Lung microvascular endothelial cell (primary cell): ENCODE results near the gene TIMP4. TPM values are rescaled to one million over a fixed set of nuclear protein-coding genes. Genes with fewer than 3 reads are reported as not detected.

Source experiments
- DNase-seq, 2 donors: peaks; one replicate each; pipeline versions ENCODE4 v3.0.0 to v3.0.0-alpha.2; 2010; ENCODE audit warnings: low read depth in 2 of 2
- total RNA-seq: library from RNA; depleted of rRNA; stranded (reverse); fragments of >200 nt; gene quantifications from 2 replicates; pipeline ENCODE4 v1.2.1, GENCODE V29; 2014

The TIMP4 gene
- total RNA-seq, 1 donor from 2014 or later, result 0.40 TPM

GRCh38 chr3:12185172-12185710 is 26.5 kb upstream of the TIMP4 start:
- no peak for DNase-seq

- no peak for DNase-seq
These were observed 25.8 kb upstream of the TIMP4 start for GRCh38 chr3:12184541-12184940.

- no peak for DNase-seq
These were observed 24.2 kb upstream of the TIMP4 start for GRCh38 chr3:12182687-12183441.

DNA sequence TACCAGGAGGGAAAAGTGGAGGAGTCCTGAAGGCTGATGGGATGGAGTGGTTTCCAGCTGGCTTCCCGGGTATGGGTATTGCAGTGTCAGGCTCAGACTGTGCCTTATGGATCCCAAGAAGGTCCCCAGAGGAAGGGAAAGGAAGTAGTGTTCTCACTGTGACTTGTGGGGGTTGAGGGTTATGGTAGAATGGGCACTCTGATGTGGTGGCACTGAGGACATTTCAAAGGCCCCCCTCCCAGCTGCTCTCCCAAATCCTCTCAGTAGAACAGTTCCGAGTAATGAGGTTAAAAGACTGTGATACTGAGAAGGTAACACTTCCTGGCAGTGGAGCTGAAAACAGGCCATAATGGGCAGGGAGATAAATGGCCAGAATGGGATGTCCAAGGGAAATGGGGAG is 23.1 kb upstream of the TIMP4 start:
- no peak for DNase-seq

DNA sequence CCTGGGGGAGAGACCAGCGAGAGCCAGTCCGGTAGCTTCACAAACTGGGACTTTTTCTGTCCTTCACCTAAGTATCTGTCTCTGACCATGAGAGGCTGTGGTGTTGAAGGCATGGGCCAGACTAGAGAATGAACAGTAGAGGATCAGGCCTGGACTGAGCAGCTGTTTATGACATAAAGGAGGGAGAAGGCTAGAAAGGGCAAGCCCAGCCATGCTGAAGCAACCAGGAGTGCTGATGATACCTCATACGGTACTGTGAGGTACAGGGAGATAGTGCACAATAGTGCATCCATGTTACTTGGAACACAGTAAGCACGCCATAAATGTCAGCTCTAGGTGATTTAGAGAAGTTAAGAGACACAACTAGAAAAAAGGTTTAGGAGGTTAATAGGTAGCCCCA is 22.6 kb upstream of the TIMP4 start:
- DNase-seq, result no peak

DNA sequence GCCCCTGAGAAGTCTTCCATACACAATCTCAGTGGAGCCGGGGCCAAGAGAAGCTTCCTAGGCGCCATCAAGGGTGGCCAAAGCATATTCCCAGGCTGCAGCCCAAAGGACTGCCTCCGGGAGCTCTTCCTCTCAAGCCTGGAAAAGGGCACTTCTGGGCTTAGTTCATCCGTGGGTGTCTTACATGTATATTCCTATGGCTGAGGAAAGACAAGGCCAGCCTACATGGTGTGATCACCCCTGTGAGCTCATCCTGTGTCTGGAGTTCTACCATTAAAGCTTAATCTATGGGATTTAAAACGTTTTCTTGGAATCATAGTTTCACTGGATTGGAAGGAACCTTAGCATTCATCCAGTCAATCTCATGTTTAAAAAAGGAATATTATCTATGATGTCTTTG is 21.9 kb upstream of the TIMP4 start:
- DNase-seq, result no peak

DNA sequence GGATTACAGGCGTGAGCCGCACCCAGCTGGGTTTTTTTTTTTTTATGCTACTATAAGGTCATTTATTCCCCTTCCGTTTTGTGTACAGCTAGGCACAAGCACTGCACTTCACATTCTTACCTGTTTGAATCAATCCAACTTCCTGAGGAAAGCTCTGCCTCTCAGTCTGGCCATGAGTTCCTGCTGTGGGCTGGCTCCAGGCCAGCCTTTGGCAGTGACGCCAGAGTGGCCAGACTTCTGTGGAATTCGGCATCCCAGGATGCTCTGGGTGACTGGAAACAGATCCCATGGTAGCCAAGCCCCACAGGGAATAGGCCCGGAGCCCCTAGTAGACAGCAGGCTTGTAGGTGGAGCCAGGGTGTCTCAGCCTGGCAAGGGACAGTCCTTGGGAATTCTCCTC is 21.5 kb upstream of the TIMP4 start:
- DNase-seq, result peak; percentile 82 to 89

DNA sequence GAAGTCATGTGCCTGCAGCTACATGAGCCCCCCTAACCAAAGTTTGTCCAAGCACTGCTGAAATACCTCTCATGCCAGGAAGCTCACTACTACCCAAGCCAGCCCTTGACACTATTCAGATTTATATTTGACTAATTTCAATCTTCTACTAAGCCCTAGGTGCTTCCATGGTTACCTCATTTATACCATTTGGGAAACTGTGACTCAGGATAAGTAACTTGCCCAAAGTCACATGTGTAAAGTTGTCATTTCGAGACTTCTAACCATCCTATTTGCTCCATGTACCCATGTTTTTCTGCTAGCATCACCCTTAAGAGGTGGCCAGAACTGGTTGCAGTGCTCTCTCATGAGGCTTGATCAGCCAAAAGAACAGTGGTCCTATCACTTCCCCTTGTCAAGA is 20.7 kb upstream of the TIMP4 start:
- DNase-seq, result no peak

DNA sequence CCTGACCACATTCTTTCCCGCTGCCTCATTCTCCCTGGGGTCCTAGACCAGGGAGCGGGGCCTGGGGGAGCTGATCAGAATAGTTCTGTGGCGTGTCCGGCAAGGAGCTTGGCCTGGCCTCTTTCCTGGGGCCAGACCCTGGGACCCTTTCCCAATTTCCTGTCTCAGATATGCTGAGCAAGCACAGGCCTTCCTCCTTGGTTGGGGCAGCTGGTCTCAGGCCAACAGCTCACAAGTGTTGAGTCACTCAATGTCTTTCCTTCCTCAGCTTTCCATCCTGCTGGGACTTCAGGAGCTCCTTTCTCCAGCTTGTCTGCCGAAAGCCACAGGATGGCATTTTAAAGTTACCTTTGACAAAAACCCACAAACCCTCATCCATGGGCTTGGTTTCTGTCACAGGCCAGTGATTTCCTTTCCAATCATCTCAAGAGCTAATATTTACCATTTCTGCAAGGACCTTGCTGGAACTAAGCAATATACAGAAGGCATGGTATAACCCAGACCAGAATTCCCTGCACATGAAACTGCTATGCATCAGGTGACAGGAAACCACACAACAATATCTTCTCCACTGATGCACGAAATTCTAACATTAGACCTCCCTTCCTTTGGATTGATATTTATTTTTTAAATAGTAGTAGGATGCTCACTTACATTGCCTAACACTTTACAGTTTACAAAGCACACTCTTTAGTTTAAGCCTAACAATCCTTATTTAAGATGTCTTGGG is 19.5 kb upstream of the TIMP4 start:
- peak; percentile 26 to 75 for DNase-seq

DNA sequence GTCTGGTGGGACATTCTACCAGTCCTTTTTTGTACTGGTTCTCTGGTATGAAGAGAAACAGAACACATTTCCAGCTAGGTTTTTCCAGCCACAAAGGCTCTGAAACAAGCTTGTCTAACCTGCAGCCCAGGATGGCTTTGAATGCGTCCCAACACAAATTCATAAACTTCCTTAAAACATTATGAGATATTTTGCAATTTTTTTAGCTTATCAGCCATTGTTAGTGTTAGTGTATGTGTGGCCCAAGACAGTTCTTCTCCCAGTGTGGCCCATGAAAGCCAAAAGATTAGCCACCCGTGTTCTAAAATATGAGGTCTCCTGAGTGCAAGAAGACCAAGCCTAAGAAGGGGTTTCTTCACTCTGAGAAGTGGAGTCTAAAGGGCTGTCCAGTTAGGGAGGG is 18.4 kb upstream of the TIMP4 start:
- DNase-seq, result no peak

GRCh38 chr3:12175844-12176453 is 17.2 kb upstream of the TIMP4 start:
- peak; percentile 66 to 80 for DNase-seq

GRCh38 chr3:12175137-12175593 is 16.5 kb upstream of the TIMP4 start:
- no peak for DNase-seq

GRCh38 chr3:12170207-12170606 is 11.5 kb upstream of the TIMP4 start:
- DNase-seq, result peak in 1 of 2 donors; percentile 30

DNA sequence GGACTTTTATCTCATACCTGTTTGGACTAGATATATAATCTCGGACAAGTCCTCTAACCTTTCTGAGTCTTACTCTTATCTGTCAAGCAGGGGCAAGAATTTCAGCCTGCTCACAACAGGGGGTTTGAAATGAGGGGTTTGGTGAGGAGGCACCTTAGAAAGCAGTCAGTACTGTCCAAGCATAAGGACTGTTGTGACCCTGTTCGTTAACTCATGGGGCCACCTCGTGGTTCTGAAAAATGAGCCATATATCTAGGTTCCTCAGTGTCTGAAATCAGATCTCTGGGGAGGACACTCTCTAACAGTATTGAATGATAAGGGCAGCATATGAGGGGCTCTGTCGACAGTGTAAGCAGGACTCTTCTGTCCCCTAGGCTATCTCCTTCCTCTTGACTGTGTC is 7.2 kb upstream of the TIMP4 start:
- DNase-seq, result no peak

DNA sequence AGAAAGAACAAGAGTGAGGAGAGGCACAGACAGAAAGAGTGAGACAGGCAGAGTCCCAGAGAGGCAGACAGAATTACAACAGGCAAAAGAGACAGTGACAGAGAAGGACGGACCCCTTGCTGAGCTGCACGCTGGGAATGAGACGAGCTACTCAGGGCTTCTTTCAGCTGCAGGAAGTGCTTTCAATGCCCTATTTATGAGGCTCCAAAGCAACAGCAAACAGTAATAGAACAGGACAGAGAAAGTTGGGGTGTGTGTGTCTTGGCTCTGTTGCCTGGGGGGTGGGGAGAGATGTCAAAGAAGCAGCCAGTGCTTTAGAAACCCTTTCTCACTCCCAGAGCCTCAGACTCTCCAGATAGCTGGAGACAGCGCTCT is 502 bp upstream of the TIMP4 start:
- DNase-seq, result no peak

DNA sequence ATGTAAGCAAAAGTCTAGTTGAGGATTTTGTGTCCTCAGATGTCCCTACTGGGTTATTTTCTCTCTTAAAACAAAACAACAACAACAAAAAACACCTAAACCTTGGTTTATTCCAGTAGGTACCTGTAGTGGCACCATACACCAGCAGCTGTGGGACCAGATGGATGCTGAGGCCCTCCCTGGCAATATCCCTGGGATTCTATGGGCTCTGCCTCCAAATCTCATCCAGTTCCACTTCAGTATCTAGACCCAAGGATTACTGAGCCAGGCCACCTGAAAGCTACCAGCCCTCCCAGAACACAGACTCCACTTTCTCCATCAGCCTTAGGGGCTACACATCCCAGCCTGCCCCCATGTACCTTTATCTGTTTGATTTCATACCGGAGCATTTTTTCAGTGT is 1.7 kb downstream of the TIMP4 start:
- DNase-seq, result no peak

DNA sequence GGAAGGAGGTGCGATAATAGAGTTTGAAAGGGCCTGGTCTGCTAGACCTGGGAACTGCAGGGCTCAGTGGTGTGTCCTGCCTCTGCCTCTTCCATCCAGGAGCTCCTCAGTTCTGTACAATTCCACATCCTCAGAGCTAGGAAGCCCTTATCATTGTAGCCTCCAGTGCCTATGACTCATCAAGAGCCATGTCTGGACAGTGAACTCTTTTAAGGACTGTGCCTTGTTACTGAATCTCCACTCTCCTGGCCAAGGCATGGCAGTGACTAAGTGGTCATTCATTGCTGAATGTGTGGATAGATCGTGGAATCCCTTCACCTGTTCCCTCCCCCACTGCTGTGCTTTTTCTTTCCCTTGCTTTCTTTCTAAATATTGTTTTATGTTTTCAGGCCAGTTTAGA is 2.9 kb downstream of the TIMP4 start:
- peak in 1 of 2 donors; percentile 76 for DNase-seq

- no peak for DNase-seq
These were observed 3.4 kb downstream of the TIMP4 start for GRCh38 chr3:12155264-12155663.

DNA sequence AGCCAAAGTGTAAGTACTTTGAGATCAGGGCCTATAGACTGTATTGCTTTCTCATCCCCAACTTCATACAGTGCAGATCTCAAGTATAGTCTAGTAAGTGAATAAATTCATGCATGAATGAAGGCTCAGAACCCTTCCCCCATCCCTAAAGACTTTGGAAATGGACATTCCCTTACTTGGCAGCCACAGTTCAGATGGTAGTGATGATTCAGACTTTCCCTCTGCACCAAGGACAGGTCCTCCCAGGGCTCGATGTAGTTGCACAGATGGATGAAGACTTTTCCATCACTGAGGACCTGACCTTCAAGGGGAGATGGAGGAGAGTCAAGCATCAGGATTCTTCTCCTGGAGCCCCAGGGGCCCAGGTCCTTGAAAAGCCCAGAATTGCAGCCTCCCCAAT is 4.6 kb downstream of the TIMP4 start:
- DNase-seq, result peak in 1 of 2 donors; percentile 11

DNA sequence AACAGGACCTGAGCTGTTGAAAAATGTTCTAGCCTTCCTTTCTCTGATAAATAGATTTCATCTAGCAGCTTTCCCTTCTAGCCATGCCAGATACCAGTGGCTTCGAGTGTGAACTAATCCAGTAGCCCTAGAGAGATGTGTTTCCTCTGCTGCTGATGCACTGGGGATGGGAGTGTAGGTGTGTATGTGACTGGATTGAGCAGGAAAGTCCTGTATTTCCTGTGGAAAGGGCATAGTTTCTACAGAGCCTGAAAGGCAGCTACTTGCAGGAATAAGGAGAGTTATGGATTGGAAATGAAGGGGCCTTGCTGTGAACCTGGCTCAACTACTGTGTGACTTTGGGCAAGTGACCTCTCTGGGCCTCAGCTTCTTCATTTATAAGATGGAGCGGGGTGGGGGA is 8.6 kb downstream of the TIMP4 start:
- DNase-seq, result no peak

- DNase-seq, result no peak
These were observed 9.7 kb downstream of the TIMP4 start for GRCh38 chr3:12149029-12149428.

DNA sequence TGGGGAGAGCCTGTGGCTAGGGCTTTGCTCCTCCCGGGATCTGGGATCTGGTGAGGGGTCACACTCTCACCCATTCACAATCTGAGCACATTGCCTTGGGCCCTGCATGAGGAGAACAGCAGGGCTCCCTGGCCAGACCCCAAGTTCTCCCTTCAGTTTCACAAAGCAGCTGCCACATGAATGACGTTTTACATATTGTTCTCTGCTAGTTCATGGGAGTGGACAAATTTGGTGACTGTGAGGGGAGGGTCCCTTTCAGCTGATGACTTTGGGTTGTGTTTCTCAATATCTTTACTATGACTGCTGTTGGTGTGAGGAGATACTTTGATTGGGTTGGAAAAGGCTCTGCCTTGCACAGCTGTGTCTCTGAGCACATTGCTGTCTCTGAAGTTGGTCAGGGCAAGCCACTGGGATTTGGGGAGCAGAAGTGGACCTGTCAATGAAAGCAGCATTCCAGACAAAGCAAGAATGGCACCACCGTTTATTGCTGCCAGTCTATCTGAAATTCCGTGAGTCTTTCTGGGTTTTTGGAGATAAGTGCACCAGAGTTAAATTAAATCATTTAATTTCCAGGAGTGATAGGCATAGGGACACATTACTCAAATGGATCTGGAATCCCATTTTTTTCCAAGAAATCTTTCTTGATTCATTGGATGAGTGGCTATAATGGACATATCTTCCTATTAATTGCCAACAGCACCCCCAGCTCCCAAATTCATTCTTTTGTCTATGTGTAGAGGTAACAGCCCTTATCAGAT is 10.3 kb downstream of the TIMP4 start:
- no peak for DNase-seq
